IMR-90 (cell line): ENCODE results near the gene NCOA5. TPM values are rescaled to one million over a fixed set of nuclear protein-coding genes. Genes with fewer than 3 reads are reported as not detected.

Experiments used
- ATAC-seq: fragments of 200-7000 bp; cut with Tn5 transposase; 2 replicates; pipeline ENCODE4 v1.9.1; 2020; ENCODE audit warnings: low read depth, mild to moderate bottlenecking, moderate library complexity
- BruUV-seq: library from RNA; stranded (reverse); fragments of 400-500 nt; replicated peaks from 2 replicates; lab custom pipeline; 2021; lab: Mats Ljungman, UMichigan
- CTCF ChIA-PET: fragments of 300-600 bp; formaldehyde crosslinking; extraction: SDS; loops from one replicate; lab custom pipeline; 2021; ENCODE audit warnings: antibody characterized with exemption; lab: Yijun Ruan, JAX
- POLR2A ChIA-PET: fragments of 300-600 bp; sonication (Branson Sonifier 250); formaldehyde crosslinking; loops from one replicate; lab custom pipeline; 2022; ENCODE audit warnings: antibody characterized with exemption; ENCODE audit not compliant: unreplicated experiment; lab: Charles Lee
- DNase-seq: peaks from one replicate; pipeline ENCODE4 v3.0.0; 2013
- H2AFZ ChIP-seq: replicated peaks from 2 replicates; pipeline ENCODE3; 2013; ENCODE audit warnings: low read length, mild to moderate bottlenecking; ENCODE audit not compliant: poor library complexity
- H2AK5ac ChIP-seq: 2 replicates; pipeline ENCODE4 v1.6.1; 2013; ENCODE audit warnings: low read depth, low read length, inconsistent platforms
- H2AK9ac ChIP-seq: replicated peaks from 2 replicates; pipeline ENCODE3; 2013; ENCODE audit warnings: mild to moderate bottlenecking, low read depth, low read length, moderate library complexity; ENCODE audit not compliant: poor library complexity
- H2BK120ac ChIP-seq: 2 replicates; pipeline ENCODE4 v1.6.1; 2013; ENCODE audit warnings: low read depth, low read length, inconsistent platforms
- H2BK15ac ChIP-seq: 3 replicates; pipeline ENCODE4 v1.6.1; 2013; ENCODE audit warnings: low read depth, low read length, inconsistent platforms
- H2BK20ac ChIP-seq: 2 replicates; pipeline ENCODE4 v1.6.1; 2013; ENCODE audit warnings: low read depth, mild to moderate bottlenecking, inconsistent platforms, low read length, moderate library complexity
- H2BK5ac ChIP-seq: 2 replicates; pipeline ENCODE4 v1.6.1; 2013; ENCODE audit warnings: mild to moderate bottlenecking, low read depth, low read length, inconsistent platforms; ENCODE audit not compliant: poor library complexity, severe bottlenecking
- H3K14ac ChIP-seq: replicated peaks from 2 replicates; pipeline ENCODE4 v1.6.1; 2013; ENCODE audit warnings: low read depth, low read length, inconsistent platforms
- H3K18ac ChIP-seq: 2 replicates; pipeline ENCODE4 v1.6.1; 2013; ENCODE audit warnings: low read depth, low read length, control low read depth
- H3K23ac ChIP-seq: 2 replicates; pipeline ENCODE4 v1.6.1; 2013; ENCODE audit warnings: low read depth, low read length, inconsistent platforms
- H3K27ac ChIP-seq: 2 replicates; pipeline ENCODE4 v1.5.1; 2013; ENCODE audit warnings: mild to moderate bottlenecking, control low read depth, low read length; ENCODE audit not compliant: insufficient read depth
- H3K27me3 ChIP-seq: 2 replicates; pipeline ENCODE4 v1.6.1; 2013; ENCODE audit warnings: low read length; ENCODE audit not compliant: control insufficient read depth, insufficient read depth
- H3K36me3 ChIP-seq: 2 replicates; pipeline ENCODE4 v1.6.1; 2013; ENCODE audit warnings: low read length, mixed read lengths; ENCODE audit not compliant: control insufficient read depth, insufficient read depth
- H3K4ac ChIP-seq: 2 replicates; pipeline ENCODE4 v1.6.1; 2013; ENCODE audit warnings: low read depth, low read length, inconsistent platforms
- H3K4me1 ChIP-seq: 2 replicates; pipeline ENCODE4 v1.6.1; 2013; ENCODE audit warnings: low read length, mixed read lengths; ENCODE audit not compliant: control insufficient read depth, insufficient read depth
- H3K4me2 ChIP-seq: 2 replicates; pipeline ENCODE4 v1.6.1; 2013; ENCODE audit warnings: low read depth, mild to moderate bottlenecking, control low read depth, low read length, moderate library complexity
- H3K4me3 ChIP-seq: 2 replicates; pipeline ENCODE4 v1.5.1; 2013; ENCODE audit warnings: low read depth, mild to moderate bottlenecking, control low read depth, low read length, moderate library complexity; ENCODE audit not compliant: insufficient read depth
- H3K56ac ChIP-seq: 2 replicates; pipeline ENCODE4 v1.6.1; 2013; ENCODE audit warnings: low read length, inconsistent platforms; ENCODE audit not compliant: insufficient read depth; ENCODE audit errors: extremely low read depth
- H3K79me1 ChIP-seq, 2 experiments: 2 replicates each; pipeline ENCODE4 v1.6.1; 2013; ENCODE audit warnings: low read length in 2 of 2, inconsistent platforms in 1 of 2, low read depth in 1 of 2
- H3K9ac ChIP-seq: 2 replicates; pipeline ENCODE4 v1.6.1; 2013; ENCODE audit warnings: low read depth, low read length, control low read depth
- H3K9me1 ChIP-seq: 2 replicates; pipeline ENCODE4 v1.6.1; 2013; ENCODE audit warnings: low read length, inconsistent platforms; ENCODE audit not compliant: insufficient read depth
- H3K9me3 ChIP-seq: 2 replicates; pipeline ENCODE4 v1.6.1; 2013; ENCODE audit warnings: low read length; ENCODE audit not compliant: control insufficient read depth, insufficient read depth
- H4K20me1 ChIP-seq: 2 replicates; pipeline ENCODE4 v1.6.1; 2013; ENCODE audit warnings: low read length, inconsistent platforms; ENCODE audit not compliant: insufficient read depth
- H4K5ac ChIP-seq: 2 replicates; pipeline ENCODE4 v1.6.1; 2013; ENCODE audit warnings: mild to moderate bottlenecking, low read depth, low read length, control low read depth
- H4K8ac ChIP-seq, 2 experiments: 2 replicates each; pipeline ENCODE4 v1.6.1; 2013; ENCODE audit warnings: low read depth in 2 of 2, low read length in 2 of 2, control low read depth in 1 of 2, inconsistent platforms in 1 of 2
- H4K91ac ChIP-seq: 2 replicates; pipeline ENCODE4 v1.6.1; 2013; ENCODE audit warnings: low read depth, low read length, inconsistent platforms; ENCODE audit not compliant: insufficient read depth
- BHLHE40 ChIP-seq: fragments of 150-350 bp; IDR thresholded peaks from 2 replicates; pipeline ENCODE4 v1.6.1; 2016; ENCODE audit warnings: mild to moderate bottlenecking, low read depth, low read length
- CEBPB ChIP-seq: IDR thresholded peaks from 2 replicates; pipeline ENCODE4 v1.6.1; 2012; ENCODE audit warnings: low read depth, low read length, improper control_type of control experiment
- CHD1 ChIP-seq: IDR thresholded peaks from 2 replicates; pipeline ENCODE4 v1.6.1; 2012; ENCODE audit warnings: low read depth, low read length, improper control_type of control experiment
- CTCF ChIP-seq: conservative IDR thresholded peaks from 2 replicates; pipeline ENCODE4 v1.5.1; 2012; ENCODE audit warnings: mild to moderate bottlenecking, low read depth, low read length, improper control_type of control experiment
- ELK1 ChIP-seq: fragments of 150-350 bp; IDR thresholded peaks from 2 replicates; pipeline ENCODE4 v1.6.1; 2016; ENCODE audit warnings: low read depth, mild to moderate bottlenecking, low read length, moderate library complexity, borderline replicate concordance
- FOS ChIP-seq: fragments of 150-350 bp; IDR thresholded peaks from 2 replicates; pipeline ENCODE4 v1.6.1; 2016; ENCODE audit warnings: low read depth, low read length
- MAFK ChIP-seq: IDR thresholded peaks from 2 replicates; pipeline ENCODE4 v1.6.1; 2012; ENCODE audit warnings: low read depth, low read length, improper control_type of control experiment
- MAZ ChIP-seq: IDR thresholded peaks from 2 replicates; pipeline ENCODE4 v1.6.1; 2012; ENCODE audit warnings: low read depth, mild to moderate bottlenecking, low read length, improper control_type of control experiment, moderate library complexity, borderline replicate concordance
- MXI1 ChIP-seq: IDR thresholded peaks from 2 replicates; pipeline ENCODE4 v1.6.1; 2012; ENCODE audit warnings: low read depth, mild to moderate bottlenecking, low read length, moderate library complexity, borderline replicate concordance
- NFE2L2 ChIP-seq: fragments of 150-350 bp; IDR thresholded peaks from 2 replicates; pipeline ENCODE4 v1.6.1; 2016; ENCODE audit warnings: low read depth, mild to moderate bottlenecking, low read length
- POLR2A ChIP-seq: IDR thresholded peaks from 2 replicates; pipeline ENCODE4 v1.6.1; 2012; ENCODE audit warnings: mild to moderate bottlenecking, low read depth, low read length
- RAD21 ChIP-seq: IDR thresholded peaks from 2 replicates; pipeline ENCODE4 v1.6.1; 2012; ENCODE audit warnings: low read length, improper control_type of control experiment
- RCOR1 ChIP-seq: IDR thresholded peaks from 2 replicates; pipeline ENCODE4 v1.6.1; 2012; ENCODE audit warnings: mild to moderate bottlenecking, low read length, improper control_type of control experiment; ENCODE audit not compliant: insufficient replicate concordance
- RFX5 ChIP-seq: IDR thresholded peaks from 2 replicates; pipeline ENCODE4 v1.8.0; 2012; ENCODE audit warnings: low read depth, mild to moderate bottlenecking, low read length, moderate library complexity
- SMC3 ChIP-seq: fragments of 150-350 bp; IDR thresholded peaks from 2 replicates; pipeline ENCODE4 v1.6.1; 2016; ENCODE audit warnings: low read depth, mild to moderate bottlenecking, antibody characterized with exemption, low read length, moderate library complexity
- USF2 ChIP-seq: fragments of 150-350 bp; IDR thresholded peaks from 2 replicates; pipeline ENCODE4 v1.6.1; 2017; ENCODE audit warnings: mild to moderate bottlenecking, antibody characterized with exemption, low read length, low read depth
- WGBS, 2 experiments: methylation state at CpG; one replicate each; pipeline versions ENCODE4 v1.1.5 to v1.1.7; 2013; ENCODE audit warnings: missing lambda C conversion rate in 2 of 2; ENCODE audit not compliant: insufficient read length in 1 of 2; ENCODE audit errors: extremely low coverage in 2 of 2; 5-methylcytosine and 5-hydroxymethylcytosine counted together
- dilution Hi-C: fragments of 300-500 bp; cut with HindIII; formaldehyde crosslinking; loops from one replicate; pipeline ENCODE4 v1.14.3; 2018; ENCODE audit warnings: low sequenced_read_pairs; ENCODE audit not compliant: unreplicated experiment
- in situ Hi-C: fragments of 300-500 bp; cut with MboI; formaldehyde crosslinking; loops from 3 replicates; pipeline ENCODE4 v1.14.3; 2019; ENCODE audit warnings: low sequenced_read_pairs, inconsistent platforms, mixed read lengths
- intact Hi-C: fragments of 100-400 bp; cut with micrococcal nuclease; formaldehyde crosslinking; loops from 2 replicates; pipeline ENCODE4 v1.10.0; 2022
- polyA plus RNA-seq, 3 experiments: library from polyadenylated mRNA; depleted of rRNA; stranded (reverse); fragments of >200 nt; gene quantifications; 2 replicates each; pipeline ENCODE4 v1.2.3, GENCODE V29; 2012; ENCODE audit warnings: low replicate concordance in 1 of 3
- total RNA-seq: library from RNA; depleted of rRNA; stranded (reverse); fragments of >200 nt; gene quantifications from 2 replicates; pipeline ENCODE4 v1.2.3, GENCODE V29; 2012

The NCOA5 gene
- total and polyA plus RNA-seq, 2 of the 4 experiments (the other 2 are of a cell fraction): 17.4 to 20.6 TPM

GRCh38 chr20:46077642-46078305 lies 12.0 kb downstream of the NCOA5 start:
- Histone ChIP-seq H4K91ac (no peak overlapping the region), H3K36me3 (peaks cover 23% of the 10 kb centered on the region), H2AK5ac (no peak overlapping the region), H3K9ac (no peak overlapping the region), H3K18ac (no peak overlapping the region), H2BK5ac (no peak overlapping the region), H3K9me1 (peaks cover 10% of the 10 kb centered on the region; the same call in 1 of the 2 replicates), H3K27me3 (no peaks in the 10 kb centered on the region), H3K4me1 (no peaks in the 10 kb centered on the region), H3K9me3 (no peaks in the 10 kb centered on the region), H3K56ac (no peak overlapping the region), H4K20me1 (peaks cover 41% of the 10 kb centered on the region), H2AK9ac (no peak overlapping the region), H3K4me3 (no peak overlapping the region), H4K5ac (no peak overlapping the region), H3K4ac (no peak overlapping the region), H3K27ac (no peak overlapping the region), H3K23ac (no peak overlapping the region), H3K79me1 (peaks cover 41 to 59% of the 10 kb centered on the region in 2 experiments), H2AFZ (no peak overlapping the region), H4K8ac (no peak overlapping the region), H3K4me2 (no peak overlapping the region), H2BK20ac (no peak overlapping the region), H3K14ac (no peak overlapping the region), H2BK120ac (no peak overlapping the region), H2BK15ac (no peak overlapping the region)
- in situ Hi-C loops (no loop called here), dilution Hi-C loops (no loop called here), intact Hi-C loops (no loop called here)
- no TSS peak for BruUV-seq
- CTCF ChIA-PET: interaction anchor here (1.7 kb wide), 1 partner anchor 20 kb away, joined by 4 read pairs; no protein-coding TSS in a partner anchor
- DNase-seq (no peak), ATAC-seq (no peak)
- POLR2A ChIA-PET: no interaction called here
- no CpG with 5 or more reads among the region's 8 CpGs for WGBS, 2 experiments
- TF ChIP-seq MXI1 (no peak), CHD1 (no peak), MAZ (no peak), CTCF (no peak), RCOR1 (no peak), NFE2L2 (no peak), FOS (no peak), SMC3 (no peak), USF2 (no peak), POLR2A (no peak), RAD21 (no peak), BHLHE40 (no peak), CEBPB (no peak), MAFK (no peak), RFX5 (no peak), ELK1 (no peak)
